ENCODE results near the gene POFUT1. TPM values are rescaled to one million over a fixed set of nuclear protein-coding genes. Genes with fewer than 3 reads are reported as not detected.
"Not testable (repeated sequence)": the region's sequence is repeated elsewhere in the genome, so short reads cannot be mapped to it uniquely, and the experiment has no call there.

Gene POFUT1
- polyA plus RNA-seq, 2 of the 4 experiments (the other 2 are of a cell fraction) = 29.6 to 43.9 TPM

DNA sequence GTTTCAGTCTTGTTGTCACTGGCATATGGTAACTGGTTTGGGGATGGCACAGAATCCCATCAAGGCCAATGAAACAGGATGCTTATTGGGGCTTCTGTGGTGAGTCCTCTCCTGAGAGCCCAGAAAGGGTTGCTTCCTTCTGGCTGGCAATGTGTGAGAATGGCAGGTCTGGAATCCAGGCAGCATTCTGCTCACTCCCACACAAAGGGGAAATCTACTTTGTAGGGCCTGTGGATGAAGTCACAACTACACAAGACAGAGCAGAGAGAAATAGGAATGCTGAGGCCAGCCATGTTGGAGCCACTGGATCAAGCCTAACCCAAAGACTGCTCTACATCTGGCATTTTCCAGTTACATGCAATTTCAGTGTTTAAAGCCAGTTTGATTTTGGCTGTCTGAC, 15.8 kb upstream of the POFUT1 start (continued):
- TF ChIP-seq, protein P1, sequence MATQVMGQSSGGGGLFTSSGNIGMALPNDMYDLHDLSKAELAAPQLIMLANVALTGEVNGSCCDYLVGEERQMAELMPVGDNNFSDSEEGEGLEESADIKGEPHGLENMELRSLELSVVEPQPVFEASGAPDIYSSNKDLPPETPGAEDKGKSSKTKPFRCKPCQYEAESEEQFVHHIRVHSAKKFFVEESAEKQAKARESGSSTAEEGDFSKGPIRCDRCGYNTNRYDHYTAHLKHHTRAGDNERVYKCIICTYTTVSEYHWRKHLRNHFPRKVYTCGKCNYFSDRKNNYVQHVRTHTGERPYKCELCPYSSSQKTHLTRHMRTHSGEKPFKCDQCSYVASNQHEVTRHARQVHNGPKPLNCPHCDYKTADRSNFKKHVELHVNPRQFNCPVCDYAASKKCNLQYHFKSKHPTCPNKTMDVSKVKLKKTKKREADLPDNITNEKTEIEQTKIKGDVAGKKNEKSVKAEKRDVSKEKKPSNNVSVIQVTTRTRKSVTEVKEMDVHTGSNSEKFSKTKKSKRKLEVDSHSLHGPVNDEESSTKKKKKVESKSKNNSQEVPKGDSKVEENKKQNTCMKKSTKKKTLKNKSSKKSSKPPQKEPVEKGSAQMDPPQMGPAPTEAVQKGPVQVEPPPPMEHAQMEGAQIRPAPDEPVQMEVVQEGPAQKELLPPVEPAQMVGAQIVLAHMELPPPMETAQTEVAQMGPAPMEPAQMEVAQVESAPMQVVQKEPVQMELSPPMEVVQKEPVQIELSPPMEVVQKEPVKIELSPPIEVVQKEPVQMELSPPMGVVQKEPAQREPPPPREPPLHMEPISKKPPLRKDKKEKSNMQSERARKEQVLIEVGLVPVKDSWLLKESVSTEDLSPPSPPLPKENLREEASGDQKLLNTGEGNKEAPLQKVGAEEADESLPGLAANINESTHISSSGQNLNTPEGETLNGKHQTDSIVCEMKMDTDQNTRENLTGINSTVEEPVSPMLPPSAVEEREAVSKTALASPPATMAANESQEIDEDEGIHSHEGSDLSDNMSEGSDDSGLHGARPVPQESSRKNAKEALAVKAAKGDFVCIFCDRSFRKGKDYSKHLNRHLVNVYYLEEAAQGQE (IDR thresholded peaks at IDR 0.05) = no peak

DNA sequence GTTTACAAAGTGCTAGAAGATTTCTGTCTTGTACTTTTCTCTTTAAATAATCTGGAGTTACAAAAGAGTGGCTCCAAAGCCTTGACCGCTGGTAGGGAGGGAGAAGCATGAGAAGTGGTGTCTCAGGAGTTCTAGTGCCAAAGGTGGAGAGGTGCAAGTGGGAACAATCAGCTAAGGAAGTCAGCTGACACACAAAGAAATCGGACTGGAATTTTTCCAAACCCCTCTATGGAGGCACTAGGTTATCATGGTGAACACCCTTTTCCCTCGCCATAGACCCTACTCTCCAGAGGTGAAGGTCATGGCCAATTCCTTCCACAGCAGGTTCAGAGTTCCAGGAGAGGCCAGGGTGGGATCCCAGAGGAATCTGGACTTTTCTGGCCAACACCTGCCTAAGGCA, 15.0 kb upstream of the POFUT1 start:
- no peak for ATAC-seq
- H3K4me2 ChIP-seq = no peak overlapping the region
- FAIRE-seq = no peak
- POLR2A ChIA-PET = no interaction called here
- no peak overlapping the region for H3K4me3 ChIP-seq
- no peaks in the 10 kb centered on the region for H3K9me3 ChIP-seq
- 86% methylated on average over 3 of the region's 3 CpGs for WGBS (ENCODE audit: missing lambda C conversion rate)
- no peak overlapping the region for H3K27ac ChIP-seq
- CTCF ChIA-PET = no interaction called here
- no peaks in the 10 kb centered on the region for H3K4me1 ChIP-seq
- DNase-seq (ENCODE audit: low read depth in 1 of 2, low spot score in 1 of 2) = no peak
- TF ChIP-seq HOXB5 (CRISPR knock-in tag; IDR thresholded peaks at IDR 0.05) (no peak), MYC (IDR thresholded peaks at IDR 0.05; ENCODE audit: borderline replicate concordance, low read length) (no peak), EP300 (IDR thresholded peaks at IDR 0.05) (no peak), TP53 (CRISPR knock-in tag; IDR thresholded peaks at IDR 0.05) (no peak), HOXB13 (CRISPR knock-in tag; IDR thresholded peaks at IDR 0.05; ENCODE audit: low read depth) (no peak), PHF8 (IDR thresholded peaks at IDR 0.05; ENCODE audit: borderline replicate concordance, low read depth) (no peak), FOSL2 (IDR thresholded peaks at IDR 0.05) (no peak), FOSL2 (CRISPR knock-in tag; IDR thresholded peaks at IDR 0.05) (no peak), RARB (CRISPR knock-in tag; IDR thresholded peaks at IDR 0.05) (no peak), CHD2 (IDR thresholded peaks at IDR 0.05; ENCODE audit: low read length, partially characterized antibody) (no peak), CHD4 (IDR thresholded peaks at IDR 0.05; ENCODE audit: borderline replicate concordance) (no peak), HOXA7 (CRISPR knock-in tag; IDR thresholded peaks at IDR 0.05) (no peak), HDAC2 (IDR thresholded peaks at IDR 0.05) (no peak), KDM1A (IDR thresholded peaks at IDR 0.05; ENCODE audit: low read depth) (no peak)
- TF ChIP-seq, protein P2, sequence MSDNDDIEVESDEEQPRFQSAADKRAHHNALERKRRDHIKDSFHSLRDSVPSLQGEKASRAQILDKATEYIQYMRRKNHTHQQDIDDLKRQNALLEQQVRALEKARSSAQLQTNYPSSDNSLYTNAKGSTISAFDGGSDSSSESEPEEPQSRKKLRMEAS (IDR thresholded peaks at IDR 0.05) = no peak

DNA sequence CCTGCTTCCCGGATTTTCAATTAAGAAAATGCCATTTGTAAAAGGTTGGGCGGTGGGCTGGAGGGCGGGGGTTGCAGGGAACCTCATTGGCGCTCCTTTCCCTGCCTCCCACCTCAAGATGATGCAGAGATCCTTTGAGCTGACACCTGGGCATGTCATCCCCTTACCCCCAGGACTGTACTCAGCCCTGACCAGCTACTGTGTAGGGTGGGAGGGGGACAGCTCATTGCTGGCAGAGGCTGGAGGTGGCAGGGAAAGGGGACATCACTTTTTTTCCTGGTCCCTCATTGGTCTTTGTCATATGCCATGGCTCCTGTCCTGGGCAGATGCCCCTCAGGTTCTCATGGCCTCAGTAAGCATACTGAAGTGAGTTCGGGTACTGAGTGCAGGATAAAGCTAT, 14.3 kb upstream of the POFUT1 start:
- DNase-seq (ENCODE audit: low read depth in 1 of 2, low spot score in 1 of 2); FAIRE-seq; H3K9me3 ChIP-seq; H3K4me1 ChIP-seq; H3K27ac ChIP-seq; ATAC-seq; H3K4me2 ChIP-seq; CTCF ChIA-PET; H3K4me3 ChIP-seq; POLR2A ChIA-PET: not testable (repeated sequence)
- WGBS (ENCODE audit: missing lambda C conversion rate) = 90% methylated on average over 5 of the region's 5 CpGs

DNA sequence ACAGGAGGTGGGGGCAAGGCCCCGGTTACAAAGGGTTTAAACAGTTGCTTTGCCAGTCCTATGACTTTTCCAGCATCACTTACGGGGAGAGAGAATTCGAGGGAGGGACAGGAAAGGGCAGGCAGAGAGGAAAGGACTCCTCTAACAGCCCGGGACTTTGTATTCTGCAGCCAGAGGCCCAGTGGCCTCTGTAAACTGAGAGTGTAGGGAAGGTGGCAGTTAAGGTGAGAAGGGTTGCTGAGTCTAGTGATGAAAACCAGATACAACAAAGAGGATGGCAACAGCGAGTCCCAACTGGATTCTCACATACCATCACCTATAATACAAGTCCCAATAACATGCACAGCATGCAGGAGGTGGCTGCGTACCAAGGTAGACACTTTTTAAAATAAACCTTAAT, 13.7 kb upstream of the POFUT1 start:
- Histone ChIP-seq H3K27ac (no peak overlapping the region), H3K9me3 (no peaks in the 10 kb centered on the region), H3K4me1 (no peaks in the 10 kb centered on the region), H3K4me2 (no peak overlapping the region), H3K4me3 (no peak overlapping the region)
- DNase-seq (ENCODE audit: low read depth in 1 of 2, low spot score in 1 of 2) (no peak), FAIRE-seq (no peak), ATAC-seq (no peak)
- POLR2A ChIA-PET = no interaction called here
- CTCF ChIA-PET = no interaction called here
- 90% methylated on average over 6 of the region's 6 CpGs for WGBS (ENCODE audit: missing lambda C conversion rate)
- TF ChIP-seq ESRRA (IDR thresholded peaks at IDR 0.05; ENCODE audit: borderline replicate concordance, low read length) (no peak), ZFP36 (IDR thresholded peaks at IDR 0.05; ENCODE audit: borderline replicate concordance, partially characterized antibody) (no peak), FOSB (CRISPR knock-in tag; IDR thresholded peaks at IDR 0.05) (no peak), ZC3H11A (IDR thresholded peaks at IDR 0.05) (no peak), NR3C1 (IDR thresholded peaks at IDR 0.05) (no peak), RARB (CRISPR knock-in tag; IDR thresholded peaks at IDR 0.05) (no peak), ZSCAN20 (CRISPR knock-in tag; IDR thresholded peaks at IDR 0.05) (no peak), HOXB5 (CRISPR knock-in tag; IDR thresholded peaks at IDR 0.05) (no peak), SMC3 (IDR thresholded peaks at IDR 0.05) (no peak), POLR2A (IDR thresholded peaks at IDR 0.05; ENCODE audit: low read length) (no peak), JUNB (IDR thresholded peaks at IDR 0.05) (no peak), RFX5 (IDR thresholded peaks at IDR 0.05) (no peak), CBX8 (IDR thresholded peaks at IDR 0.05) (no peak), EHMT2 (IDR thresholded peaks at IDR 0.05; ENCODE audit: low read depth) (no peak)
- TF ChIP-seq, protein P3, sequence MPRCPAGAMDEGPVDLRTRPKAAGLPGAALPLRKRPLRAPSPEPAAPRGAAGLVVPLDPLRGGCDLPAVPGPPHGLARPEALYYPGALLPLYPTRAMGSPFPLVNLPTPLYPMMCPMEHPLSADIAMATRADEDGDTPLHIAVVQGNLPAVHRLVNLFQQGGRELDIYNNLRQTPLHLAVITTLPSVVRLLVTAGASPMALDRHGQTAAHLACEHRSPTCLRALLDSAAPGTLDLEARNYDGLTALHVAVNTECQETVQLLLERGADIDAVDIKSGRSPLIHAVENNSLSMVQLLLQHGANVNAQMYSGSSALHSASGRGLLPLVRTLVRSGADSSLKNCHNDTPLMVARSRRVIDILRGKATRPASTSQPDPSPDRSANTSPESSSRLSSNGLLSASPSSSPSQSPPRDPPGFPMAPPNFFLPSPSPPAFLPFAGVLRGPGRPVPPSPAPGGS (IDR thresholded peaks at IDR 0.05) = no peak
- TF ChIP-seq, protein P4, sequence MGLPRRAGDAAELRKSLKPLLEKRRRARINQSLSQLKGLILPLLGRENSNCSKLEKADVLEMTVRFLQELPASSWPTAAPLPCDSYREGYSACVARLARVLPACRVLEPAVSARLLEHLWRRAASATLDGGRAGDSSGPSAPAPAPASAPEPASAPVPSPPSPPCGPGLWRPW (IDR thresholded peaks at IDR 0.05) = no peak
- TF ChIP-seq, protein P5, sequence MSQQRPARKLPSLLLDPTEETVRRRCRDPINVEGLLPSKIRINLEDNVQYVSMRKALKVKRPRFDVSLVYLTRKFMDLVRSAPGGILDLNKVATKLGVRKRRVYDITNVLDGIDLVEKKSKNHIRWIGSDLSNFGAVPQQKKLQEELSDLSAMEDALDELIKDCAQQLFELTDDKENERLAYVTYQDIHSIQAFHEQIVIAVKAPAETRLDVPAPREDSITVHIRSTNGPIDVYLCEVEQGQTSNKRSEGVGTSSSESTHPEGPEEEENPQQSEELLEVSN (IDR thresholded peaks at IDR 0.05; ENCODE audit: borderline replicate concordance, low read depth) = no peak

Measured in A549 (cell line).